H1 (cell line): ENCODE measurements around the gene TNFRSF1A. TPM values are rescaled to one million over a fixed set of nuclear protein-coding genes. Genes with fewer than 3 reads are reported as not detected.
A peak's percentile ranks its signal among the peaks of the same experiment; 100 is the strongest.

Source experiments
- CTCF ChIA-PET: fragments of 300-600 bp; sonication (Branson Sonifier 250); formaldehyde crosslinking; loops from one replicate; lab custom pipeline; 2021; ENCODE audit not compliant: partially characterized antibody; lab: Charles Lee
- POLR2A ChIA-PET: fragments of 300-600 bp; sonication (Branson Sonifier 250); formaldehyde crosslinking; loops from one replicate; lab custom pipeline; 2021; ENCODE audit warnings: inconsistent platforms; ENCODE audit not compliant: partially characterized antibody; lab: Charles Lee
- DNase-seq, 2 experiments: peaks; one replicate each; pipeline versions ENCODE4 v3.0.0 to v3.0.0-alpha.2; 2010 to 2022; ENCODE audit warnings: low spot score in 2 of 2, low read depth in 1 of 2, mixed read lengths in 1 of 2
- FAIRE-seq: peaks from 2 replicates; lab custom pipeline; 2011; peaks lifted over from hg19 to GRCh38; lab: Jason Lieb, UNC
- H2AFZ ChIP-seq: 2 replicates; pipeline ENCODE4 v1.8.1; 2012; ENCODE audit warnings: low read length, inconsistent platforms
- H2AK5ac ChIP-seq: 2 replicates; pipeline ENCODE4 v1.6.1; 2013; ENCODE audit warnings: low read depth, low read length
- H2BK120ac ChIP-seq: replicated peaks from 2 replicates; pipeline ENCODE3; 2013; ENCODE audit warnings: low read depth, low read length, inconsistent platforms
- H2BK12ac ChIP-seq: 2 replicates; pipeline ENCODE4 v1.6.1; 2013; ENCODE audit warnings: low read depth, low read length
- H2BK15ac ChIP-seq: 2 replicates; pipeline ENCODE4 v1.6.1; 2013; ENCODE audit warnings: low read length
- H2BK20ac ChIP-seq: 2 replicates; pipeline ENCODE4 v1.6.1; 2013; ENCODE audit warnings: low read length
- H2BK5ac ChIP-seq: 2 replicates; pipeline ENCODE4 v1.6.1; 2013; ENCODE audit warnings: low read depth, low read length
- H3K14ac ChIP-seq: 2 replicates; pipeline ENCODE4 v1.6.1; 2013; ENCODE audit warnings: inconsistent platforms; ENCODE audit not compliant: insufficient read length
- H3K18ac ChIP-seq: 2 replicates; pipeline ENCODE4 v1.6.1; 2013; ENCODE audit warnings: low read length; ENCODE audit errors: extremely low read depth
- H3K23ac ChIP-seq: 2 replicates; pipeline ENCODE4 v1.6.1; 2013; ENCODE audit warnings: inconsistent platforms; ENCODE audit not compliant: insufficient read length
- H3K23me2 ChIP-seq: 2 replicates; pipeline ENCODE4 v1.6.1; 2013; ENCODE audit warnings: low read depth, low read length
- H3K27ac ChIP-seq: 2 replicates; pipeline ENCODE4 v1.6.1; 2011; ENCODE audit warnings: low read depth, low read length, inconsistent platforms
- H3K27me3 ChIP-seq, 4 experiments: replicated peaks in 1 of 4; 1 replicate in 1 of 4; 2 replicates in 3 of 4; pipeline versions ENCODE4 v1.6.1 to v1.8.1; 2011 to 2013; ENCODE audit warnings: low read length in 3 of 4, mild to moderate bottlenecking in 3 of 4, inconsistent platforms in 2 of 4, mixed read lengths in 2 of 4, moderate library complexity in 1 of 4; ENCODE audit not compliant: control insufficient read depth in 3 of 4, insufficient read depth in 3 of 4; ENCODE audit errors: extremely low read depth in 1 of 4
- H3K36me3 ChIP-seq, 4 experiments: 2 replicates each; pipeline versions ENCODE4 v1.6.1 to v1.8.1; 2011 to 2013; ENCODE audit warnings: mild to moderate bottlenecking in 4 of 4, low read length in 3 of 4, moderate library complexity in 2 of 4, control low read depth in 1 of 4, inconsistent platforms in 1 of 4; ENCODE audit not compliant: insufficient read depth in 4 of 4, control insufficient read depth in 2 of 4
- H3K4ac ChIP-seq: replicated peaks from 2 replicates; pipeline ENCODE3; 2013; ENCODE audit warnings: low read length, low read depth, mixed read lengths, inconsistent platforms; ENCODE audit not compliant: insufficient read length
- H3K4me1 ChIP-seq, 4 experiments: replicated peaks in 1 of 4; 1 replicate in 1 of 4; 2 replicates in 3 of 4; pipeline versions ENCODE4 v1.6.1 to v1.8.1; 2011 to 2013; ENCODE audit warnings: low read length in 3 of 4, inconsistent platforms in 2 of 4, mixed read lengths in 1 of 4; ENCODE audit not compliant: insufficient read depth in 4 of 4, control insufficient read depth in 3 of 4
- H3K4me2 ChIP-seq, 2 experiments: 2 replicates each; pipeline versions ENCODE4 v1.6.1 to v1.8.1; 2011 to 2013; ENCODE audit warnings: low read depth in 2 of 2, low read length in 2 of 2, control low read depth in 1 of 2, inconsistent platforms in 1 of 2, mild to moderate bottlenecking in 1 of 2; ENCODE audit not compliant: insufficient read depth in 1 of 2
- H3K4me3 ChIP-seq, 4 experiments: fragments of 200-600, 300-600 bp in 1 of 4; sonication (generic), shearing (Covaris generic), sonication (Bioruptor Twin) in 1 of 4; 2 replicates each; pipeline versions ENCODE4 v1.5.1 to v1.8.1; 2011 to 2016; ENCODE audit warnings: low read length in 4 of 4, low read depth in 3 of 4, control low read depth in 2 of 4, inconsistent platforms in 2 of 4, mild to moderate bottlenecking in 2 of 4, mixed read lengths in 1 of 4, moderate library complexity in 1 of 4; ENCODE audit not compliant: insufficient read depth in 2 of 4; ENCODE audit errors: extremely low read depth in 1 of 4
- H3K56ac ChIP-seq: replicated peaks from 2 replicates; pipeline ENCODE3; 2013; ENCODE audit warnings: low read depth, mild to moderate bottlenecking, mixed read lengths, low read length, inconsistent platforms; ENCODE audit not compliant: insufficient read length
- H3K79me1 ChIP-seq: 2 replicates; pipeline ENCODE4 v1.6.1; 2013; ENCODE audit warnings: low read depth, low read length, control low read depth
- H3K79me2 ChIP-seq, 2 experiments: 2 replicates each; pipeline versions ENCODE4 v1.6.1 to v1.8.1; 2012 to 2013; ENCODE audit warnings: low read length in 2 of 2, mild to moderate bottlenecking in 2 of 2, inconsistent platforms in 1 of 2; ENCODE audit not compliant: insufficient read depth in 2 of 2, control insufficient read depth in 1 of 2
- H3K9ac ChIP-seq, 4 experiments: replicated peaks in 1 of 4; 1 replicate in 1 of 4; 2 replicates in 3 of 4; pipeline versions ENCODE4 v1.6.1 to v1.8.1; 2011 to 2013; ENCODE audit warnings: low read depth in 3 of 4, low read length in 3 of 4, control low read depth in 2 of 4, mild to moderate bottlenecking in 2 of 4, moderate library complexity in 2 of 4, inconsistent platforms in 1 of 4; ENCODE audit errors: extremely low read depth in 1 of 4
- H3K9me3 ChIP-seq, 2 experiments: 2 replicates each; pipeline versions ENCODE4 v1.6.1 to v1.8.1; 2012 to 2013; ENCODE audit warnings: mild to moderate bottlenecking in 2 of 2, moderate library complexity in 2 of 2, control low read depth in 1 of 2, inconsistent platforms in 1 of 2, low read depth in 1 of 2, low read length in 1 of 2, mixed read lengths in 1 of 2; ENCODE audit not compliant: insufficient read depth in 2 of 2
- H4K20me1 ChIP-seq, 2 experiments: replicated peaks in 1 of 2; 2 replicates each; pipeline versions ENCODE3 to v1.8.1; 2011 to 2013; ENCODE audit warnings: inconsistent platforms in 2 of 2, low read length in 2 of 2, mild to moderate bottlenecking in 1 of 2; ENCODE audit not compliant: insufficient read depth in 2 of 2, control insufficient read depth in 1 of 2
- H4K5ac ChIP-seq: 2 replicates; pipeline ENCODE4 v1.6.1; 2013; ENCODE audit warnings: low read length, low read depth, mixed read lengths, inconsistent platforms; ENCODE audit not compliant: insufficient read length
- H4K8ac ChIP-seq: 2 replicates; pipeline ENCODE4 v1.8.0; 2013; ENCODE audit warnings: mild to moderate bottlenecking, moderate library complexity, low read length, inconsistent platforms; ENCODE audit not compliant: insufficient read depth; ENCODE audit errors: extremely low read depth
- H4K91ac ChIP-seq: replicated peaks from 2 replicates; pipeline ENCODE3; 2013; ENCODE audit warnings: low read length, mixed read lengths, inconsistent platforms; ENCODE audit not compliant: insufficient read length
- GTF2F1 ChIP-seq: IDR thresholded peaks from 2 replicates; pipeline ENCODE4 v1.6.1; 2012; ENCODE audit warnings: low read depth, low read length, improper control_type of control experiment, borderline replicate concordance
- HDAC6 ChIP-seq: IDR thresholded peaks from one replicate; pipeline ENCODE4 v1.7.1; 2012; ENCODE audit warnings: low read depth, mild to moderate bottlenecking, inconsistent platforms, low read length, moderate library complexity
- JUN ChIP-seq: IDR thresholded peaks from 2 replicates; pipeline ENCODE4 v1.6.1; 2011; ENCODE audit warnings: low read depth, mild to moderate bottlenecking, improper control_type of control experiment, low read length
- KDM4A ChIP-seq: IDR thresholded peaks from one replicate; pipeline ENCODE4 v1.7.1; 2012; ENCODE audit warnings: low read depth, mild to moderate bottlenecking, moderate library complexity, low read length, inconsistent platforms; ENCODE audit not compliant: severe bottlenecking
- NRF1 ChIP-seq: IDR thresholded peaks from 2 replicates; pipeline ENCODE4 v1.6.1; 2011; ENCODE audit warnings: mild to moderate bottlenecking, low read depth, low read length, improper control_type of control experiment
- PHF8 ChIP-seq: fragments of 200-600 bp; sonication (generic); conservative IDR thresholded peaks from 2 replicates; pipeline ENCODE4 v1.7.1; 2012; ENCODE audit warnings: low read depth, mild to moderate bottlenecking, inconsistent platforms, low read length, moderate library complexity
- TEAD4 ChIP-seq: IDR thresholded peaks from 2 replicates; pipeline ENCODE4 v1.6.1; 2012; ENCODE audit warnings: low read depth, low read length, inconsistent platforms, mixed read lengths
- ZNF274 ChIP-seq: IDR thresholded peaks from 2 replicates; pipeline ENCODE4 v1.7.0; 2012; ENCODE audit warnings: low read length, borderline replicate concordance; ENCODE audit errors: extremely low read depth
- WGBS, 2 experiments: shearing (Covaris generic) in 1 of 2; methylation state at CpG; one replicate each; pipeline versions ENCODE4 v1.1.6 to v1.1.7; 2013 to 2015; ENCODE audit warnings: low lambda C conversion rate in 2 of 2, mixed read lengths in 2 of 2, inconsistent platforms in 1 of 2, low coverage in 1 of 2, missing lambda C conversion rate in 1 of 2; ENCODE audit not compliant: insufficient replicate concordance in 2 of 2, insufficient coverage in 1 of 2, insufficient read length in 1 of 2; ENCODE audit errors: extremely low coverage in 1 of 2, missing lambda C conversion rate in 1 of 2; 5-methylcytosine and 5-hydroxymethylcytosine counted together
- polyA plus RNA-seq, 7 experiments: library from polyadenylated mRNA; depleted of rRNA in 3 of 7; stranded (reverse) in 5 of 7; unstranded in 2 of 7; fragments of >200 nt in 5 of 7; fragments of 200-250 nt in 2 of 7; gene quantifications; 1 replicate in 5 of 7; 2 replicates in 1 of 7; 4 replicates in 1 of 7; pipeline versions ENCODE4 v1.2.1 to v1.2.3, GENCODE V29; 2011 to 2013; ENCODE audit warnings: missing spikeins in 2 of 7, mixed read lengths in 2 of 7
- total RNA-seq: library from RNA; stranded (reverse); fragmentation: NEBNext Ultra II Directional; extraction: Animal tissue kit (Norgen Biotek cat#: 25700); gene quantifications from 2 replicates; pipeline ENCODE4 v1.2.1, GENCODE V29; 2021

The TNFRSF1A gene
- total and polyA plus RNA-seq, 2 of the 8 experiments (the other 6 are each of a cell fraction or from before 2014, with no cell fraction given): 28.7 to 42.1 TPM

- WGBS, 2 experiments: 51% methylated on average over 15 of the region's 15 CpGs; no CpG with 5 or more reads in 1 of the 2 experiments
- TF ChIP-seq PHF8: no peak
- TF ChIP-seq KDM4A: no peak
- TF ChIP-seq GTF2F1: no peak
- TF ChIP-seq HDAC6: no peak
- no peak for TF ChIP-seq ZNF274
- no peak for TF ChIP-seq JUN
- no peak for TF ChIP-seq TEAD4
- no peak for TF ChIP-seq NRF1
Measured at GRCh38 chr12:6329703-6330064, 12.2 kb downstream of the TNFRSF1A start.

More at GRCh38 chr12:6329703-6330064, 12.2 kb downstream of the TNFRSF1A start:
- Histone ChIP-seq H3K4me2 (peak overlapping the region; percentile 14 to 25; a peak in 1 of 4 replicates), H2AK5ac (no peak overlapping the region), H2BK12ac (no peak overlapping the region), H3K79me1 (no peaks in the 10 kb centered on the region; the same call in 1 of the 2 replicates), H3K23ac (no peak overlapping the region), H3K23me2 (no peaks in the 10 kb centered on the region; the same call in 1 of the 2 replicates), H3K56ac (no peak overlapping the region), H3K4me3 (no peak overlapping the region; a peak in 1 of 8 replicates), H3K27me3 (no peaks in the 10 kb centered on the region), H3K36me3 (peaks cover 17 to 47% (median 29%) of the 10 kb centered on the region in 4 experiments; a peak in 5 of 8 replicates), H4K8ac (no peak overlapping the region), H2BK5ac (no peak overlapping the region; the same call in 1 of the 2 replicates), H2BK120ac (no peak overlapping the region), H4K20me1 (no peaks in the 10 kb centered on the region), H3K18ac (peak overlapping the region; percentile 60; the same call in 1 of the 2 replicates), H3K14ac (no peak overlapping the region), H4K5ac (no peak overlapping the region), H3K9me3 (no peaks in the 10 kb centered on the region), H2BK15ac (peak overlapping the region; percentile 46; the same call in 1 of the 2 replicates), H3K79me2 (peaks cover 0 to 11% of the 10 kb centered on the region in 2 experiments; a peak in 2 of 4 replicates), H3K27ac (no peak overlapping the region), H3K4me1 (peaks cover 2 to 33% (median 16%) of the 10 kb centered on the region in 4 experiments), H2AFZ (no peak overlapping the region), H3K4ac (no peak overlapping the region), H3K9ac (no peak overlapping the region), H4K91ac (no peak overlapping the region), H2BK20ac (no peak overlapping the region)
- POLR2A ChIA-PET: interaction anchor here (0.7 to 17.5 kb wide), 14 partner anchors 8 to 204 kb away, joined by 3 to 286 read pairs (median 5); partner anchors contain the start of genes CD9, GAPDH, LTBR and SCNN1A
- CTCF ChIA-PET: interaction anchor here (1.0 to 7.8 kb wide), 14 partner anchors 9 to 227 kb away, joined by 3 to 109 read pairs (median 6); partner anchors contain the start of genes CD9, IFFO1, SCNN1A and TNFRSF1A
- no peak for DNase-seq
- no peak for FAIRE-seq
